ENCODE data around the gene NNAT. TPM values are rescaled to one million over a fixed set of nuclear protein-coding genes. Genes with fewer than 3 reads are reported as not detected.

NNAT gene
- total RNA-seq, 2 experiments from 2014 or later: 0.48 TPM; not detected in 1

- ChIA-PET CTCF (interaction anchor here (0.5 kb wide), 1 partner anchor 342 kb away, joined by 4 read pairs; the partner anchor contains the start of gene RPN2), POLR2A (no interaction called here)
- intact Hi-C loops (cut with micrococcal nuclease): no loop called here
- DNase-seq: no peak
- no peaks in the 10 kb centered on the region for H3K27me3 Mint-ChIP-seq
- peaks cover 29% of the 10 kb centered on the region for H3K4me1 Mint-ChIP-seq (ENCODE audit: low read depth)
- H3K9me3 Mint-ChIP-seq: no peaks in the 10 kb centered on the region
- peak overlapping the region; percentile 31 for H3K4me3 Mint-ChIP-seq
- H3K36me3 Mint-ChIP-seq: peaks cover 12% of the 10 kb centered on the region
- no peak overlapping the region for H3K27ac Mint-ChIP-seq
Observed at GRCh38 chr20:37520419-37520955, 563 bp upstream of the NNAT start.

GRCh38 chr20:37522260-37523011 is 1.4 kb downstream of the NNAT start:
- Mint-ChIP-seq H3K4me3 (no peak overlapping the region), H3K27ac (no peak overlapping the region), H3K9me3 (no peaks in the 10 kb centered on the region), H3K27me3 (no peaks in the 10 kb centered on the region), H3K36me3 (peaks cover 12% of the 10 kb centered on the region), H3K4me1 (ENCODE audit: low read depth) (peaks cover 40% of the 10 kb centered on the region)
- ChIA-PET CTCF (interaction anchor here (0.5 to 1.1 kb wide), 2 partner anchors 60 to 866 kb away, joined by 3 read pairs; no protein-coding TSS in a partner anchor), POLR2A (no interaction called here)
- no peak for DNase-seq
- intact Hi-C loops (cut with micrococcal nuclease): no loop called here

- DNase-seq: no peak
- intact Hi-C loops (cut with micrococcal nuclease): no loop called here
- ChIA-PET CTCF (no interaction called here), POLR2A (no interaction called here)
- H3K4me1 Mint-ChIP-seq (ENCODE audit: low read depth): peaks cover 37% of the 10 kb centered on the region
- no peak overlapping the region for H3K27ac Mint-ChIP-seq
- no peaks in the 10 kb centered on the region for H3K9me3 Mint-ChIP-seq
- peaks cover 12% of the 10 kb centered on the region for H3K36me3 Mint-ChIP-seq
- no peak overlapping the region for H3K4me3 Mint-ChIP-seq
- peaks cover 1% of the 10 kb centered on the region for H3K27me3 Mint-ChIP-seq
Observed at GRCh38 chr20:37523012-37523391, 2.0 kb downstream of the NNAT start.

DNA sequence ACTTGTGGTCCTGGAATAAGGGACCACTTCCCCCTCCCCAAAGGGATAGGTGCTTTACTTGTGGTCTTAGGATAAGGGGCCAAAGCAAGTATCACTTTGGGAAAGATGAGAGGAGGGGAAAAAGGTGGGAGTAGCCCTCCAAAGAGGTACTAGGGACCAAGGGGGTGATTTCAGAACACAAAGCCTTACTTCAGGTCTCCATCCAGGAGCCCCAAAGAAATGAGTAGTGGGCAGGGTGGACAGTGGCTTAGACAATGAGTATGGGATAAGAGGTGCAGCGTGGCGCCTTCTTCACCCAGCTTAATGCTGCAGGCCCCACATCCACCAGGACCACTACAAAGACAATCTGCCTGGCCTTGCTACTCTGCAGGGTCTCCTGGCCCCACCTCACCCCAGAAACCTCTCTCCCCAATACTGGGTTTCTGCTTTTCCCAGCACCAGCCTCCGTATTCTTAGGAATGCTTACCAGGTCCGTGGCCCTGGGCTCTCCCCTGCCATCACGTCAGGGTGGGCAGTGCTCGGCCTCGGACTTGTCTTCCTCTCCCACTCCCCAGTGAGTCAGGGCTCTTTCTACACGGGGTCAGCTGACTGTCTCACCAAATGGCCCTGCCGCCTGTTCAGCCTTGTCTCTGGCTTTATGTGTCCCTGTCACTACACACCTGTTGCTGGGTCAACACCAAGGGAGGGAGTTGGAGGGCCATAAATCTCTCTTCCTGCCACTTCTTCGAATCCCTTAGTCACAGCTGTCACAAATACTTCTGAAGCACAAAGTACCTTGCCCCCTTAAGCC is 3.1 kb downstream of the NNAT start:
- peaks cover 43% of the 10 kb centered on the region for H3K4me1 Mint-ChIP-seq (ENCODE audit: low read depth)
- intact Hi-C loops (cut with micrococcal nuclease): no loop called here
- ChIA-PET CTCF (no interaction called here), POLR2A (no interaction called here)
- no peak for DNase-seq
- no peak overlapping the region for H3K27ac Mint-ChIP-seq
- peaks cover 9% of the 10 kb centered on the region for H3K36me3 Mint-ChIP-seq
- no peak overlapping the region for H3K4me3 Mint-ChIP-seq
- no peaks in the 10 kb centered on the region for H3K9me3 Mint-ChIP-seq
- H3K27me3 Mint-ChIP-seq: peaks cover 1% of the 10 kb centered on the region

GRCh38 chr20:37524859-37525708 is 4.0 kb downstream of the NNAT start:
- H3K27ac Mint-ChIP-seq: no peak overlapping the region

GRCh38 chr20:37525810-37526209 is 4.8 kb downstream of the NNAT start:
- H3K4me3 Mint-ChIP-seq: no peak overlapping the region
- ChIA-PET CTCF (interaction anchor here (1.6 kb wide), 1 partner anchor 8 kb away, joined by 9 read pairs; no protein-coding TSS in a partner anchor), POLR2A (no interaction called here)
- intact Hi-C loops (cut with micrococcal nuclease): loop anchor here (5.0 kb wide), 2 partner anchors 134 to 239 kb away; partner anchors contain the start of gene MANBAL
- H3K4me1 Mint-ChIP-seq (ENCODE audit: low read depth): peaks cover 44% of the 10 kb centered on the region
- peaks cover 1% of the 10 kb centered on the region for H3K27me3 Mint-ChIP-seq
- H3K27ac Mint-ChIP-seq: no peak overlapping the region
- H3K36me3 Mint-ChIP-seq: peaks cover 1% of the 10 kb centered on the region
- no peak for DNase-seq
- H3K9me3 Mint-ChIP-seq: no peaks in the 10 kb centered on the region

More at GRCh38 chr20:37524859-37525708, 4.0 kb downstream of the NNAT start:
- peak; percentile 48 for DNase-seq
- intact Hi-C loops (cut with micrococcal nuclease): loop anchor here (5.0 kb wide), 2 partner anchors 133 to 238 kb away; partner anchors contain the start of gene MANBAL
- H3K4me1 Mint-ChIP-seq (ENCODE audit: low read depth): peaks cover 44% of the 10 kb centered on the region
- H3K4me3 Mint-ChIP-seq: no peak overlapping the region
- ChIA-PET POLR2A (no interaction called here), CTCF (interaction anchor here (1.6 kb wide), 1 partner anchor 9 kb away, joined by 9 read pairs; no protein-coding TSS in a partner anchor)
- peaks cover 8% of the 10 kb centered on the region for H3K36me3 Mint-ChIP-seq
- H3K9me3 Mint-ChIP-seq: no peaks in the 10 kb centered on the region
- peaks cover 1% of the 10 kb centered on the region for H3K27me3 Mint-ChIP-seq

DNA sequence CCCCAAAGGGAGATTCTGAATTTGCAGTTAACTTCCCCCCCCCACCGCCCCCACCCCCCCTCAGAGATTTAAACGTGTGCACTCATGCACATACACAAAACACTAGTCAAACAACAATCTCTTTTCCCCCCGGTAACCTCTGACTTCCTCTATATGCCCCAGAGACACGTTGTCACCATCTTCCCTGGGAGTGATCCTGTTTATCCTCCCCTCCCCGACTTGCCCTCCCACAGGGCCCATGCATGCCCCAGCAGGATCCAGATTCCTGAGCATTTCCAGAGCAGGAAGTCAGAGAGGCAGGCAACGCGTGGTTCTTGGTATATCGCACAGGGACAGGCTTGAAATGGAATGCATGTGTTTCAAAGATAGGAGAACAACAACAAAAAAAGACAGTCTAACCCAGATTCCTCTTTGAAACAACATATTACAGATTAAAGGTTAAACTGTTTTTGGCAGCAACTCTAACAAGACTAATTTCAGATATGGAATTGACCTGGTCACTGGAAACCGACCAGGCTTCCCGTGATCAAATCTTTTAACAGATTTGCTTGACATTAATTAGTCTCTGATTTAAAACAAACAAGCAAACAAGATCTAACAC is 5.3 kb downstream of the NNAT start:
- intact Hi-C loops (cut with micrococcal nuclease): loop anchor here (5.0 kb wide), 2 partner anchors 134 to 239 kb away; partner anchors contain the start of gene MANBAL
- ChIA-PET CTCF (interaction anchor here (1.5 to 1.6 kb wide), 2 partner anchors 8 to 331 kb away, joined by 4 to 9 read pairs; no protein-coding TSS in a partner anchor), POLR2A (interaction anchor here (1.3 to 1.6 kb wide), 2 partner anchors 11 to 347 kb away, joined by 3 to 4 read pairs; partner anchors contain the start of genes MROH8 and RPN2)
- Mint-ChIP-seq H3K27me3 (peaks cover 1% of the 10 kb centered on the region), H3K4me1 (ENCODE audit: low read depth) (peaks cover 44% of the 10 kb centered on the region), H3K36me3 (no peaks in the 10 kb centered on the region), H3K9me3 (no peaks in the 10 kb centered on the region), H3K27ac (no peak overlapping the region), H3K4me3 (peak overlapping the region; percentile 86)
- no peak for DNase-seq

DNA sequence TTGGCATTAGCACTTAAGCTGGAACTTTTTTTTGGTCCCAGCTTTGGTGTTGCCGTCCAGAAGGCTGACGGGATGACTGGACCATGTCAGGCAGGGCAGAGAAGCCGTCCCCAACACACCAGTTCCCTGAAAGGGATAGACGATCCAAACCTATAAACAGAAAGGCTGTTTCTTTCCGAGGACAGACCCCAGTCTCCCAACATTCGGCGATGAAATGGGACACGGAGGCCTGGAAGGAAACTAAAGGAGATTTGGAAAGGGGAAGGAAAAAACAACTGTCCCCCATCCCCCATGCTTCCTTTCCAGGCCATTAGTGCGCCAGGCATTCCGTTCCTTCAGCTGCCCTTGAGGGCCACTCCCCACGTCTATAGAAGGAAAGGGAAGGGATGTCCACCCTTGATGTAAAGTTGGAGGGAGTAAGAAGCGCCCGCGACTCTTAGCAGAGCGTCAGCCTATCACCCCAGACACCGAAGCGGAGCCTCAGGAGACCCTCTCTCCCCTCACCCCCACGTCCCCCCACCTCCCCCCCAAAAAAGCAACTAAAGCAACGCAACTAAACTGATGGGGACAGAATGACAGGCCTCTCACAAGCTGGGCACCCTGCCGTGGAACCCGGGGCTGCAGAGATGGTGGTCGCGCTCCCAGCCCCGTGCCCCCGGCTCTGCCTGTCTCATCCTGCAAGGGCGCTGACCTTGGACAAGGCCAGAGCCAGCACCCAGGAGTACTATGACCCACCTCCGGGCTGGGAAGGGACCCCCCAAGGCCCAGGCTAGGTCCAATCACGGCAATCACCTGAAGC is 6.0 kb downstream of the NNAT start:
- ChIA-PET CTCF (interaction anchor here (1.0 to 1.5 kb wide), 2 partner anchors 251 to 331 kb away, joined by 3 to 4 read pairs; no protein-coding TSS in a partner anchor), POLR2A (interaction anchor here (1.3 to 1.6 kb wide), 2 partner anchors 11 to 348 kb away, joined by 3 to 4 read pairs; partner anchors contain the start of genes MROH8 and RPN2)
- no peak for DNase-seq
- H3K27ac Mint-ChIP-seq: peak overlapping the region; percentile 99
- H3K27me3 Mint-ChIP-seq: peaks cover 1% of the 10 kb centered on the region
- H3K36me3 Mint-ChIP-seq: no peaks in the 10 kb centered on the region
- intact Hi-C loops (cut with micrococcal nuclease): loop anchor here (5.0 kb wide), 2 partner anchors 135 to 240 kb away; partner anchors contain the start of gene MANBAL
- H3K4me3 Mint-ChIP-seq: peak overlapping the region; percentile 86
- no peaks in the 10 kb centered on the region for H3K9me3 Mint-ChIP-seq
- H3K4me1 Mint-ChIP-seq (ENCODE audit: low read depth): peaks cover 42% of the 10 kb centered on the region

DNA sequence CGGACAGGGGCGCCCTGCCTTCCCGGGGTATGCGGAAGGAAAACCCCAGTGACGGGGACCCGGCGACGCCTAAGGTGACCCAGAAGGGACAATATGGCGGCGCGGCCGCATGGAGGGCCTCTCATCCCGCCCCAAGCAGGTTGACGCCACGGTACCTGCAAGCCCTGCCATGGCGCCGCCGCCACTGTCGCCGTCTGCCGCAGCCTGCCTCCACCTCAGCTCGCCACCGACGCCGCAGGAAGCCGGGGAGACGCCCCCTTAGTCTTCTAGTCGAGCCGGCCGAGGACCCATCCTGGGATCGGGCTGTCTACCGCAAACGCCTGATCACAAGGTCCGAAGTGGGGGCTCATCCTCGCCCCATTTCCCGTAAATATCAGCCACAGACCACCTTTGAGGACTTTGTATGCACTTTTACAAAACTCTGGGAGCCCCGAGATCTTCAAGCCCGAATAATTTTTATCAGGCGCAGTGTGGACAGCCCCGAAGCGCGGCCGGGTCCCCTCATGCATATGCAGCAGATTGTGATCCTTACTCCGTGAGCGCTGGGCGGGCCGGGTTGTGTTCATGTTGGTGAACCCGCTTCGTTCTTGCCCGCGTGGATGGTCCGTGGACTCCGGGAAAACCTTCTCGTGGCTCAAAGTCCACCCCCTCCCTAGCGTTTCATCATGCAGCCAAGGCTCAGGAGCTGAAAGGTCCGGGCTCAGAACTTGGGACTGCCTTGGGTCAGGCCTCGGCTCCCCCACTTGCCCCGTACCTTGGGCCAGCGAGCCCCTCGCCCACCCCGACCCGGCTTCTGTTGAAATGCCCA is 6.8 kb downstream of the NNAT start, which contains the start of gene BLCAP:
BLCAP (minus strand) TSS at position 239 of the 808 bp plus-strand sequence. CDS start 8,702 bp downstream, outside the sequence.
- peak; percentile 93 for DNase-seq
- peaks cover 1% of the 10 kb centered on the region for H3K27me3 Mint-ChIP-seq
- peak within 1 kb of the TSS; percentile 86 for H3K4me3 Mint-ChIP-seq
- intact Hi-C loops (cut with micrococcal nuclease): loop anchor here (2.0 to 5.0 kb wide), 3 partner anchors 121 to 241 kb away; partner anchors contain the start of gene MANBAL
- H3K4me1 Mint-ChIP-seq (ENCODE audit: low read depth): peaks cover 42% of the 10 kb centered on the region
- ChIA-PET CTCF (interaction anchor here (0.6 to 1.5 kb wide), 3 partner anchors 251 to 332 kb away, joined by 3 to 4 read pairs (median 4); no protein-coding TSS in a partner anchor), POLR2A (interaction anchor here (1.3 to 1.6 kb wide), 2 partner anchors 10 to 349 kb away, joined by 3 to 4 read pairs; partner anchors contain the start of genes MROH8 and RPN2)
- H3K36me3 Mint-ChIP-seq: no peaks in the 10 kb centered on the region
- peak within 1 kb of the TSS; percentile 99 for H3K27ac Mint-ChIP-seq
- no peaks in the 10 kb centered on the region for H3K9me3 Mint-ChIP-seq
